GM12874 (cell line): ENCODE results near the gene KLF18.

Experiments
- TF ChIP-seq, protein P1 (sequence below): IDR thresholded peaks from 2 replicates; pipeline ENCODE4 v1.5.1; 2011; ENCODE audit warnings: low read depth, mild to moderate bottlenecking, control low read depth, low read length, moderate library complexity; ENCODE audit not compliant: insufficient read depth

KLF18 gene

GRCh38 chr1:44154049-44154448 lies 12.6 kb upstream of the KLF18 start:
- TF ChIP-seq, protein P1, sequence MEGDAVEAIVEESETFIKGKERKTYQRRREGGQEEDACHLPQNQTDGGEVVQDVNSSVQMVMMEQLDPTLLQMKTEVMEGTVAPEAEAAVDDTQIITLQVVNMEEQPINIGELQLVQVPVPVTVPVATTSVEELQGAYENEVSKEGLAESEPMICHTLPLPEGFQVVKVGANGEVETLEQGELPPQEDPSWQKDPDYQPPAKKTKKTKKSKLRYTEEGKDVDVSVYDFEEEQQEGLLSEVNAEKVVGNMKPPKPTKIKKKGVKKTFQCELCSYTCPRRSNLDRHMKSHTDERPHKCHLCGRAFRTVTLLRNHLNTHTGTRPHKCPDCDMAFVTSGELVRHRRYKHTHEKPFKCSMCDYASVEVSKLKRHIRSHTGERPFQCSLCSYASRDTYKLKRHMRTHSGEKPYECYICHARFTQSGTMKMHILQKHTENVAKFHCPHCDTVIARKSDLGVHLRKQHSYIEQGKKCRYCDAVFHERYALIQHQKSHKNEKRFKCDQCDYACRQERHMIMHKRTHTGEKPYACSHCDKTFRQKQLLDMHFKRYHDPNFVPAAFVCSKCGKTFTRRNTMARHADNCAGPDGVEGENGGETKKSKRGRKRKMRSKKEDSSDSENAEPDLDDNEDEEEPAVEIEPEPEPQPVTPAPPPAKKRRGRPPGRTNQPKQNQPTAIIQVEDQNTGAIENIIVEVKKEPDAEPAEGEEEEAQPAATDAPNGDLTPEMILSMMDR, result no peak

GRCh38 chr1:44152692-44153091 lies 11.3 kb upstream of the KLF18 start:
- TF ChIP-seq, protein P1, result no peak

DNA sequence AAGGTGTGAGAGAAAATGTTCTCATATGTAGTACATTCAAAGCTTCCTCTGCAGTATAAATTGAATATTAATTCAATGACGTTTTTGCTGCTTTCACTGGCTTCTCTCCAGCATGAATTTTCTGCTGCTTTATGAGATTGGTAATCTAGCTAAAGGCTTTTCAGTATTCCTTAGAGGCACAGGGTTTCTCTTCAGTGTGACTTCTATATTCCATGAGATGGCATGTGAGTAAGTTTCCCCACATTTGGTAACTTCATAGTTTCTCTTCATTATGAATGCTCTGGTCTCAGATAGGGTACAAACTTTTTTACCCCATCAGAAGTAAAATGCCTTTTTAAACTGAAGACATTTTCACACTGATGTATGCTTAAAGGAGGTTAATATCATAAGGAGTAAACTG lies 10.4 kb upstream of the KLF18 start:
- TF ChIP-seq, protein P1, result no peak

- TF ChIP-seq, protein P1, result no peak
Observed at GRCh38 chr1:44151332-44151731, 9.9 kb upstream of the KLF18 start.

GRCh38 chr1:44147582-44147981 lies 6.2 kb upstream of the KLF18 start:
- TF ChIP-seq, protein P1, result no peak

DNA sequence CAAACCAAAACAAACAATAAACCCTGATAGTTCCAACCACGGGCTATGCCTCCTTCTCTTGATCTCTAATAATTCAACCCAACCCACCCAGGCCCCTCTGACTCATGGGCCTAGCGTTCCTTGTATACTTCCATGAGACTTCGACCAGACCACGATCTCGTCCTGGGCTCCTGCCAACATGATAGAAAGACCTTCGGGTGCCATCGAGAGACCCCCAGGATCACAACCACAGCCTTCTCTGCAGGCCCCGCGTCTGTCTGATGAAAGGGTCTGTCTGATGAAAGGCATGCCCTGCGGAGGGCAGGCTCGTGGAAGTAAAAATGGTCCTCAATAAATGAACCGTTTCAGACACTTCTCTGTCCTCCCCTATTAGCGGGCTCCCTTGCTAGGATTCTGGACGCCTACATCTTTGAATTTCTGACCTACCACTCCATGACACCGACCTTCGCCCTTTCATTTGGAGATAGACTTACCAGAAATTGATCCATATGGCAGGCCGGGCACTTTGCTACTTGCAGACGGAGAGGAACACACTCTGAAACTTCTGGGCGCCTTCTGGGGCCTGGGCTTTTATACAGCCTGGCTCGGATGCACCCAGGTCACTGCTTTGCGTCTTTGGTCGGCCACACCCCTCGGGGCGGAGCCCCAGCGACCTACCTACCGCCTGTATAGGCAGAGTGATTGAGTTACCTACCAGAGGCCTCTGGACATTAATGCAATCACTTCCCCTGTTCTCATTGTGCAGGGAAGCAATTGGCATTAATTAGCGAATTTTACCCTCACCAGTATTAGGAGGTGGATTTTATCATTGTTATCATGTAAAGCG lies 5.3 kb upstream of the KLF18 start:
- TF ChIP-seq, protein P1, result no peak

- TF ChIP-seq, protein P1, result no peak
Observed at GRCh38 chr1:44144962-44145756, 3.7 kb upstream of the KLF18 start.
